KMS-11 (cell line): Measurements from ENCODE around the gene SKAP1.

Experiments used
- H2AFZ ChIP-seq: fragments of 200-600 bp; sonication (generic); 2 replicates; pipeline ENCODE4 v1.6.1; 2016; ENCODE audit warnings: antibody characterized with exemption, mixed run types, low read depth
- H3K27ac ChIP-seq: fragments of 200-600 bp; sonication (generic); 2 replicates; pipeline ENCODE4 v1.6.1; 2016; ENCODE audit warnings: mild to moderate bottlenecking, mixed run types
- H3K27me3 ChIP-seq: fragments of 200-600 bp; sonication (generic); 2 replicates; pipeline ENCODE4 v1.6.1; 2017; ENCODE audit warnings: mild to moderate bottlenecking, low read depth, mixed run types, moderate library complexity; ENCODE audit not compliant: insufficient read depth
- H3K36me3 ChIP-seq: fragments of 200-600 bp; sonication (generic); 2 replicates; pipeline ENCODE4 v1.6.1; 2017; ENCODE audit warnings: mild to moderate bottlenecking, mixed run types; ENCODE audit not compliant: insufficient read depth
- H3K4me1 ChIP-seq: fragments of 200-600 bp; sonication (generic); 2 replicates; pipeline ENCODE4 v1.6.1; 2016; ENCODE audit warnings: mild to moderate bottlenecking, low read depth, mixed run types; ENCODE audit not compliant: poor library complexity, severe bottlenecking
- H3K4me2 ChIP-seq: fragments of 200-600 bp; sonication (generic); 2 replicates; pipeline ENCODE4 v1.7.0; 2016; ENCODE audit warnings: mild to moderate bottlenecking, mixed run types
- H3K4me3 ChIP-seq: fragments of 200-600 bp; sonication (generic); IDR thresholded peaks from 2 replicates; pipeline ENCODE4 v1.6.1; 2017; ENCODE audit warnings: low read depth, low read length, mixed read lengths; ENCODE audit not compliant: insufficient read depth
- H3K79me2 ChIP-seq: fragments of 200-600 bp; sonication (generic); 2 replicates; pipeline ENCODE4 v1.6.1; 2016; ENCODE audit warnings: low read depth, mixed run types; ENCODE audit not compliant: insufficient read depth
- H3K9ac ChIP-seq: fragments of 200-600 bp; sonication (generic); 2 replicates; pipeline ENCODE4 v1.6.1; 2016; ENCODE audit warnings: mild to moderate bottlenecking, mixed run types
- H4K20me1 ChIP-seq: fragments of 200-600 bp; sonication (generic); 2 replicates; pipeline ENCODE4 v1.6.1; 2016; ENCODE audit warnings: mild to moderate bottlenecking, mixed run types; ENCODE audit not compliant: insufficient read depth
- TF ChIP-seq, protein P1 (sequence below): fragments of 200-600 bp; sonication (generic); conservative IDR thresholded peaks from 2 replicates; pipeline ENCODE4 v1.6.1; 2017; ENCODE audit warnings: low read depth, mild to moderate bottlenecking, antibody characterized with exemption, low read length, moderate library complexity, mixed read lengths

The SKAP1 gene

GRCh38 chr17:48394821-48395220 is 35.2 kb downstream of the SKAP1 start:
- Histone ChIP-seq H3K27me3 (no peaks in the 10 kb centered on the region), H4K20me1 (no peaks in the 10 kb centered on the region; the same call in 1 of the 2 replicates), H3K4me3 (no peak overlapping the region), H3K9ac (no peak overlapping the region), H3K27ac (no peak overlapping the region), H3K36me3 (no peaks in the 10 kb centered on the region), H3K4me2 (no peak overlapping the region), H3K79me2 (no peaks in the 10 kb centered on the region), H2AFZ (no peak overlapping the region), H3K4me1 (no peaks in the 10 kb centered on the region)
- TF ChIP-seq, protein P1, sequence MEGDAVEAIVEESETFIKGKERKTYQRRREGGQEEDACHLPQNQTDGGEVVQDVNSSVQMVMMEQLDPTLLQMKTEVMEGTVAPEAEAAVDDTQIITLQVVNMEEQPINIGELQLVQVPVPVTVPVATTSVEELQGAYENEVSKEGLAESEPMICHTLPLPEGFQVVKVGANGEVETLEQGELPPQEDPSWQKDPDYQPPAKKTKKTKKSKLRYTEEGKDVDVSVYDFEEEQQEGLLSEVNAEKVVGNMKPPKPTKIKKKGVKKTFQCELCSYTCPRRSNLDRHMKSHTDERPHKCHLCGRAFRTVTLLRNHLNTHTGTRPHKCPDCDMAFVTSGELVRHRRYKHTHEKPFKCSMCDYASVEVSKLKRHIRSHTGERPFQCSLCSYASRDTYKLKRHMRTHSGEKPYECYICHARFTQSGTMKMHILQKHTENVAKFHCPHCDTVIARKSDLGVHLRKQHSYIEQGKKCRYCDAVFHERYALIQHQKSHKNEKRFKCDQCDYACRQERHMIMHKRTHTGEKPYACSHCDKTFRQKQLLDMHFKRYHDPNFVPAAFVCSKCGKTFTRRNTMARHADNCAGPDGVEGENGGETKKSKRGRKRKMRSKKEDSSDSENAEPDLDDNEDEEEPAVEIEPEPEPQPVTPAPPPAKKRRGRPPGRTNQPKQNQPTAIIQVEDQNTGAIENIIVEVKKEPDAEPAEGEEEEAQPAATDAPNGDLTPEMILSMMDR, result no peak

- Histone ChIP-seq H3K9ac (no peak overlapping the region), H3K36me3 (no peaks in the 10 kb centered on the region), H3K27me3 (no peaks in the 10 kb centered on the region), H3K79me2 (no peaks in the 10 kb centered on the region), H3K4me3 (no peak overlapping the region), H3K4me1 (no peaks in the 10 kb centered on the region), H4K20me1 (no peaks in the 10 kb centered on the region; the same call in 1 of the 2 replicates), H3K4me2 (no peak overlapping the region), H3K27ac (no peak overlapping the region), H2AFZ (no peak overlapping the region)
- TF ChIP-seq, protein P1, result no peak
These were observed 36.7 kb downstream of the SKAP1 start for GRCh38 chr17:48393283-48393682.

DNA sequence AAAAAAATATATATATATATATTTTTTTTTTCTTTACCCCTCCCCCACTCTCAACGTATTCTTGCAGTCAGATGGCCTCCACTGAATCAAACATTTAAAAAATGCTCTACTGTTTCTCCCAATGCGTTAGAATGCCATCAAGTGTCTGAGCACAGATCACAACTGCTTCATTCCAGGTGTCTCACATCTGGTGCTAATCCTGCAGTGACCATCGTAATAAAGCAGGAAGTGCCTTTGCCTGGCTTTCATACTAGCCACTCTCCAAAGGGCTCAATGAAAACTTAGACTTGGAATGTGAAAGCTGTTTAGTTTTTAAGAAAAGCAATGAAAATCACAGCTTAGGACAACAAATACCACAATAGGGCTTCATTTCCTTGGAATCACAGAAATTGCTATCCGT is 37.2 kb downstream of the SKAP1 start:
- H3K9ac ChIP-seq, result no peak overlapping the region
- no peaks in the 10 kb centered on the region; the same call in 1 of the 2 replicates for H4K20me1 ChIP-seq
- H3K36me3 ChIP-seq, result no peaks in the 10 kb centered on the region
- no peaks in the 10 kb centered on the region for H3K79me2 ChIP-seq
- H3K4me1 ChIP-seq, result no peaks in the 10 kb centered on the region
- no peak overlapping the region for H3K4me3 ChIP-seq
- H3K27ac ChIP-seq, result no peak overlapping the region
- no peak overlapping the region for H2AFZ ChIP-seq
- no peak overlapping the region for H3K4me2 ChIP-seq
- H3K27me3 ChIP-seq, result no peaks in the 10 kb centered on the region
- TF ChIP-seq, protein P1, result no peak

GRCh38 chr17:48391444-48391843 is 38.6 kb downstream of the SKAP1 start:
- no peaks in the 10 kb centered on the region for H3K36me3 ChIP-seq
- H2AFZ ChIP-seq, result no peak overlapping the region
- H3K4me3 ChIP-seq, result no peak overlapping the region
- no peaks in the 10 kb centered on the region for H3K27me3 ChIP-seq
- no peak overlapping the region for H3K4me2 ChIP-seq
- no peaks in the 10 kb centered on the region for H3K79me2 ChIP-seq
- no peaks in the 10 kb centered on the region for H4K20me1 ChIP-seq
- no peaks in the 10 kb centered on the region for H3K4me1 ChIP-seq
- no peak overlapping the region for H3K9ac ChIP-seq
- H3K27ac ChIP-seq, result no peak overlapping the region
- TF ChIP-seq, protein P1, result no peak

GRCh38 chr17:48389903-48390302 is 40.1 kb downstream of the SKAP1 start:
- Histone ChIP-seq H3K27me3 (no peaks in the 10 kb centered on the region), H3K27ac (no peak overlapping the region), H3K36me3 (no peaks in the 10 kb centered on the region), H3K9ac (no peak overlapping the region), H3K79me2 (no peaks in the 10 kb centered on the region), H3K4me2 (no peak overlapping the region), H4K20me1 (no peaks in the 10 kb centered on the region), H3K4me3 (no peak overlapping the region), H2AFZ (no peak overlapping the region), H3K4me1 (no peaks in the 10 kb centered on the region)
- TF ChIP-seq, protein P1, result no peak
